Hindlimb muscle (tissue), 1 donor: Measurements from ENCODE around the gene THEM4. TPM values are rescaled to one million over a fixed set of nuclear protein-coding genes. Genes with fewer than 3 reads are reported as not detected.

Source experiments
- DNase-seq: peaks from one replicate; pipeline ENCODE4 v3.0.0-alpha.2; 2013
- polyA plus RNA-seq: library from polyadenylated mRNA; unstranded; fragments of 120-200 nt; gene quantifications from one replicate; pipeline ENCODE4 v1.2.1, GENCODE V29; 2013; ENCODE audit not compliant: insufficient read length

THEM4 gene
- polyA plus RNA-seq, 1 donor, result 15.0 TPM

DNA sequence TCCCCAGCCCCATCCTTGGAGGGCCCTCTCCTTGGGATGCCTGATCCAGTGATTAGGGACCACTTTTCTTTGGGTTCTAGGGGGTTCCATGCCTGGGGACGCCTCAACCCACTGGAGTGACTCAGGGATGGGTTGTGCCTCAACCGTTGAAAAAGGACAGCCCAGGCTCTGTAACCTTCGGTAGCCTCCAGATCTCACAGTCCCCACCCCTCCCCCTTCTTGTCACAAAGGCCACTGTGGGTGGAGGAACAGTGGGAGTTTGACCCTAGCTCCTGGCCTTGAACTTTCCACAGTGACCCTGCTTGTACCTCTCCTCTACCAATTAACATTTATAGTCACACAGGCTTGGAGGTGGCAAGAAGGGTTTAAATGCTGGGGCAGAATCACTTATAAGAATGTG lies 75.1 kb downstream of the THEM4 start:
- DNase-seq, result no peak

- DNase-seq, result no peak
Observed at GRCh38 chr1:151833172-151833900, 76.0 kb downstream of the THEM4 start.

GRCh38 chr1:151832318-151832980 lies 76.9 kb downstream of the THEM4 start:
- no peak for DNase-seq

GRCh38 chr1:151831605-151832004 lies 77.7 kb downstream of the THEM4 start, which contains the start of gene RORC:
RORC (minus strand) TSS chr1:151831802; CDS start chr1:151831764, 38 bp downstream.
- no peak for DNase-seq

DNA sequence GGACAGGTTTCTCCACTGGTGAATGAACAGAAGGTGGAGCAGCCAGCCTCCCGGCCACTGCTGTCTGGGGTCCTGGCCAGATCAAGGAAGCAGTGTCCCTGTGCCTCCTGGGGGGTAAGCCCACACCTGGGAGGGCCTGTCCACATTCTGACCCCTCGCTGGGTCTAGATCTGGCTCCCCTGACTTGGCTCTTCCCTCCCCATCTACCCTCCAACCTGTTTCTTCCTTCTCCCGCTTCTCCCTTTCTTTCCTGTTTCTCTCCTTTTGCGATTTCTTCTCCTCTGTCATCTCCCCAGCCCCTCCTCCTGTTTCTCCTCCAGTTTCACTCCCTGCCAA lies 78.1 kb downstream of the THEM4 start:
- no peak for DNase-seq

DNA sequence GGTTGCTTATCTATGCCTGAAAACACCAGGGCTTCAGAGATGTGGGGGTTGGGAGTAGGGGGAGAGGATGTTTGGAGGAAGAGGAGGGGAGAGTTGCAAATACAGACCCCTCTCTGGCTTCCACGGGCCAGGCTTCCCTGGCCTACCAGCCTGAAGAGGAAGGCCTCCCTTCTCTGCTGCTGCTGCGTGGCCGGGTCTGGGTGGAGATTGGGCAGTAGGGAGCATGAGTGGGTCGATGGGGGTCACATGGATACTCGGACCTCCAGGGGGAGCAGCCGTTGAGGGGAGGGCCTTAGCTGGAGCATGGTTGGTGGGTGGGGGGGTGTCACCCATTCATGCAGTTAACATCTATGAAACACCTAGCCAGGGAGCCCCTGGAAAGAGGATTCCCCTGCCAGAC lies 79.3 kb downstream of the THEM4 start:
- no peak for DNase-seq

DNA sequence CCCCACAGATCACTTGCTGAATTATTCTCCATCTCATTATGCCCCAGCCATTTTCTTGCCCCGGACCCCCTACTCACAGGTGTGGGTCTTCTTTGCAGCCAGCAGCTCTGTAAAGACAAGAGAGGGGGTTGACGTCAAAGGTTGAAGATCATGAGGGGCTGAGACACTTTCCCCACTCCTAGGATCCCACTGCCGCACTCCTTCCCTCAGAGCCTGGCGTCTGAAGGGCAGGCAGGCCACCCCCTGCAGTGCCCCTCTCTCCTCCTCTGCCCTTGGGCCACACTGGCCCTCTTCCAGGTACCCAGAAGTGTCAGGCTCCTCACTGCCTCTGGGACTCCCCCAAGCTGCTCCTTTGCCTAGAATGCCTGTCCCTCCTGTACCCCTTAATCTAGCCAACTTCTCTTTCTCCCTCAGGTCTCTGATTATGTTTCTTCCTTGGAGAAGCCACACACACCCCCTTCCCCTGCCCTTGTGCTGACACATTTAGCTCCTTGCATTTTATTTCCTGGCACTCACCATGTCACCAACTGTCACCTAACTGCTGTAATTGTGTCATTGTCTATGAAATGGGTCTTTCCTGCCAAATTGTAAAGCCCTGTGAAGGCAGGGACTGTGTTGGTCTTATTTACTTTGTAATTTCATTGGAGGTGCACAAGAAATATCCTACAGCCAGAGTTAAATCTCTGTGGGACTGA lies 79.8 kb downstream of the THEM4 start:
- DNase-seq, result no peak

- DNase-seq, result no peak
Observed at GRCh38 chr1:151828921-151829320, 80.4 kb downstream of the THEM4 start.

DNA sequence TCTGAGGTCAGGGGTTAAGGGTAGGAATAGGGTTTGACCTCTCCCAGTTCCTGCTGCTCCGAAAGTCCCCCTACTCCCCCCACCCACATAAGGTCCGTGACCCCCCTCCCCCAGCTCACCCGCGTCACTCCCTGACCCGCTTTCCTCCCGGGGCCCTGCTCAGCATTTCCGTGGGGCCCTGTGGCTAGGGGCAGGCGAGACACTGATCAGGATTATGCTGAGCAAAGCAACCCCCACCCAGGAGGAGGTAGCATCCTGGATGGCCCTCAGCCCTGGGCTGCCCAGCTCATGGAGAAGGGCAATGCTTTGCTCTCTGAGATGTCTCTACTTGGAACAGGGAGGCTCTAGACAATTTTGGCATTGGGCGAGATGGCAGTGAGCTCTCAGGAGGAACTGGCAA lies 81.5 kb downstream of the THEM4 start:
- no peak for DNase-seq

DNA sequence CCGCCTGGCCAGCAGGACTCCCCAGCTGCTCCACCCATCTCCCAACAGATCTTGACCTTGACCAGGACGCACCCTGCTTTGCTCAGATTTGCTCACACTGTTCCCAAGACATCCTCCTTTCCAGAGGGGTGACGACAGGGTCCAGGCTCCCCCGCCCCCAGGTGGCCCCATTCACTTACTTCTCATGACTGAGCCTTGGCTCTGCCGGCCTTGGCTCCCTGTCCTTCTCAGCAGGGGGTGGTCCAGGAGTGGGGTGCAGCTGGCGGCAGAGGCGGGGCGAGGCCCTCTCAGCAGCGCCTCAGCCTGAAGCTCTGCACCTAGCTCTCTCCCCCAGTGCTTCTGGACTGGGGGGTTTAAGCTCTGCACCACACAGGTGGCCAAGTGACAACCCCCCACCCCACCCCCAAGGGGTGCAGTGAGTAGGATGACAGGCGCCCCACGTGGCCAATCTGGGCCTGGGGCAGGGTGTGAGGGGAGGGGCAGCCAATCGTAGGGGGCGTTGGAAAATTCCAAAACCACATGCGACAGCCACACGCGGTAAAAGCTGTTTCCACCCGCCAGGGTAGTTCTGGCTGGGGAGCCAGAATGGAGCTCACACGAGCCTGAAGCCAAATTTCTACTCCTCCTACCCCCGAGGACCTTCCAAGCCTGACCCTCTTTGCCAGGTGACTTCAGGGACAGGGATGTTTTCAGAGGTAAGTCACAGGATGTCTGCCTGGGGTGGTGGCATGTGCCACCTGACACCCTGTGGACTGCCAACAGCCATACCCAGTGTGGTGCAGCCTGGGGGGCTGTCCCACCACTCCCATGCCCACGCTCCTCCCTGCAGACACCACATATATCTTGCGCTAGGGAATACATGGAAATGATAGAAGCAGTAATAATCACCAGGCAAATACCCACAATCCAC lies 83.3 kb downstream of the THEM4 start:
- DNase-seq, result no peak

DNA sequence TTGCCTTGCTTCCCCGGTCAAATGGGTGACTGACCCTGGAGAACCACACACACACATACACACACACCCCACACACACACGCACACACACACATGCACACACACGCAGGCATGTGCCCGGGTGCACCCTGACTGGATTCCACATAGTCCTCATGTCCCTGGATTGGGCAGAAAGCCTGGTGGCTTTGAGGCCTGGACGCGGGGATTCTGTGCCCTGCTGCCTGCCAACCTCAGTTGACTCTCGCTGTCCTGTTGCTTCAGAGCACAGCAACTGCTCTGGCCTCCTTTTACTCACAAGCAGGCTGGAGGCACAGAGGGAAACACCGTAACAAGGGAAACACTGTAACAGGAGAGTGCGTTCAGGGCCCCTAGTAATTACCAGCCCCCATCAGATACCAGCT lies 84.1 kb downstream of the THEM4 start:
- DNase-seq, result no peak

Other genes with a start within 250 kb of the THEM4 start
- gene CELF3, start 192.7 kb downstream of the THEM4 start, polyA plus RNA-seq, result 0.27 TPM
- gene RIIAD1, start 188.0 kb downstream of the THEM4 start, polyA plus RNA-seq, result not detected
- 69.4 TPM for gene MRPL9, start 146.0 kb downstream of the THEM4 start, polyA plus RNA-seq
- gene TDRKH, start 119.0 kb downstream of the THEM4 start, polyA plus RNA-seq, result 4.1 TPM
- 0.40 TPM for gene LINGO4, start 104.1 kb downstream of the THEM4 start, polyA plus RNA-seq
- gene RORC, start 77.7 kb downstream of the THEM4 start, polyA plus RNA-seq, result 11.8 TPM
- 0.12 TPM for gene C2CD4D, start 69.7 kb downstream of the THEM4 start, polyA plus RNA-seq
- gene THEM5, start 55.8 kb downstream of the THEM4 start, polyA plus RNA-seq, result 0.37 TPM
- gene S100A10, start 84.3 kb upstream of the THEM4 start, polyA plus RNA-seq, result 186 TPM
- 168 TPM for gene S100A11, start 127.5 kb upstream of the THEM4 start, polyA plus RNA-seq
- not detected for gene TCHHL1, start 179.6 kb upstream of the THEM4 start, polyA plus RNA-seq
- gene TCHH, start 205.9 kb upstream of the THEM4 start, polyA plus RNA-seq, result not detected
- not detected for gene RPTN, start 249.7 kb upstream of the THEM4 start, polyA plus RNA-seq